NT2/D1 (cell line): ENCODE data around the gene TTBK2.

Source experiments
- DNase-seq: peaks from one replicate; pipeline ENCODE4 v3.0.0-alpha.2; 2011; ENCODE audit warnings: low read depth, low spot score
- H3K27me3 ChIP-seq: 2 replicates; pipeline ENCODE4 v1.6.0; 2011; ENCODE audit warnings: mild to moderate bottlenecking; ENCODE audit not compliant: insufficient read length, insufficient read depth
- H3K36me3 ChIP-seq: 2 replicates; pipeline ENCODE4 v1.6.1; 2011; ENCODE audit warnings: mild to moderate bottlenecking, low read length, mixed read lengths; ENCODE audit not compliant: insufficient read depth, insufficient read length
- H3K4me1 ChIP-seq: 2 replicates; pipeline ENCODE4 v1.5.1; 2011; ENCODE audit not compliant: insufficient read depth, insufficient read length
- H3K4me3 ChIP-seq: 2 replicates; pipeline ENCODE4 v1.5.1; 2011; ENCODE audit warnings: low read depth; ENCODE audit not compliant: insufficient read length
- H3K9ac ChIP-seq: 2 replicates; pipeline ENCODE4 v1.6.0; 2011; ENCODE audit warnings: low read depth; ENCODE audit not compliant: insufficient read length
- H3K9me3 ChIP-seq: 2 replicates; pipeline ENCODE4 v1.5.1; 2011; ENCODE audit warnings: mild to moderate bottlenecking, low read length; ENCODE audit not compliant: insufficient read depth
- SUZ12 ChIP-seq: IDR thresholded peaks from 2 replicates; pipeline ENCODE4 v1.6.1; 2011; ENCODE audit not compliant: insufficient read length, insufficient read depth; ENCODE audit errors: extremely low read depth
- YY1 ChIP-seq: IDR thresholded peaks from 2 replicates; pipeline ENCODE4 v1.6.1; 2011; ENCODE audit not compliant: insufficient read length, insufficient read depth
- ZNF274 ChIP-seq: IDR thresholded peaks from 2 replicates; pipeline ENCODE4 v1.6.1; 2011; ENCODE audit warnings: mild to moderate bottlenecking, low read depth, low read length

The TTBK2 gene

DNA sequence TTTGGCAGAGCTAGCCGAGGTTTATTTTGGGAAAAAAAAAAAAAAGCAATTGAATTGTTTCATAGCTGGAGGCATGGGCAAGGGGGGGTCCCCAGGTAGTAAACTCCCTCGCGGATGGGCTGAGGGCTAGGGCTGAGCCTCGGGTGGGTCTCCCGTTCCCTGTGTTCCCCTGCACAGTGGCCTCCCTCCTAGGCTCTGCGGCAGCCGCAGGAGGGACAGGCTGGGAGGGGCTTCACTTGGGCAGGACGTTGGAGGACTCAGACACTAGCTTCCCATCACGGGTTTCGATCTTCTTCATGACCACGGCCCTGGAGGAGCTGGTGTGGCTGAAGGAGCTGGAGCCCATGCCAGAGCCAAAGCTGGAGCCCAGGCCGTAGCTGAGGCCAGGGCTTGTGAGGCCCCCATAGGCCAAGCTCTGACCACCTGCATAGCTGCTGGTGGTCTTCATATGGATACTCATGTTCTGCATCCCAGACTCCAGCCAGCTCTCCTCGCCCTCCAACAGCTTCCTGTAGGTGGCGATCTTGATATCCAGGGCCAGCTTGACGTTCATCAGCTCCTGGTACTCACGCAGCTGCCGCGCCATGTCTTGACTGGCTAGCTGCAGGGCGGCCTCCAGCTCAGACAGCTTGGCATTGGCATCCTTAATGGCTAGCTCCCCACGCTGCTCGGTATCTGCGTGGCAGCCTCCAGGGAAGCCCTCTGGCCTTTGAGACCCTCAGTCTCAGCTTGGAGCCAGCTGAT, 119.7 kb downstream of the TTBK2 start:
- Histone ChIP-seq H3K27me3 (no peaks in the 10 kb centered on the region), H3K9ac (no peak overlapping the region)
- DNase-seq = peak; percentile 3

DNA sequence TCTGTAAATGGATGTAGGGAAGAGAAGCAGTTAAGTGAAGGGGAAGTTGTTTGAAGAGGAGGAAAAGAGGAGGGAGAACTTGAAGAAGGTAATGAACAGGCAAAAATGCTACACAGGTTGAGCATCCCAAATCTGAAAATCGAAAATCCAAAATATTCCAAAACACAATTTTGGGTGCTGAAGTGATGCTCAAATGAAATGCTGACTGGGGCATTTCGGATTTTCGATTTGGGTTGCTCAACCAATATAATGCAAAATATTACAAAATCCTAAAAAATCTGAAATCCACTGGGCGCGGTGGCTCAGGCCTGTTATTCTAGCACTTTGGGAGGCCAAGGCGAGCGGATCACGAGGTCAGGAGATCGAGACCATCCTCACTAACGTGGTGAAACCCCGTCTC, 121.8 kb downstream of the TTBK2 start:
- no peak for TF ChIP-seq YY1
- Histone ChIP-seq H3K9me3 (no peaks in the 10 kb centered on the region), H3K27me3 (no peaks in the 10 kb centered on the region), H3K36me3 (peaks cover 7% of the 10 kb centered on the region), H3K9ac (no peak overlapping the region), H3K4me1 (no peaks in the 10 kb centered on the region), H3K4me3 (no peak overlapping the region)
- DNase-seq = no peak

More for the DNA sequence above, 119.7 kb downstream of the TTBK2 start:
- no peak overlapping the region for H3K4me3 ChIP-seq
- no peaks in the 10 kb centered on the region for H3K9me3 ChIP-seq
- no peaks in the 10 kb centered on the region for H3K4me1 ChIP-seq
- H3K36me3 ChIP-seq = peaks cover 7% of the 10 kb centered on the region
- TF ChIP-seq ZNF274 (no peak), SUZ12 (no peak), YY1 (no peak)

DNA sequence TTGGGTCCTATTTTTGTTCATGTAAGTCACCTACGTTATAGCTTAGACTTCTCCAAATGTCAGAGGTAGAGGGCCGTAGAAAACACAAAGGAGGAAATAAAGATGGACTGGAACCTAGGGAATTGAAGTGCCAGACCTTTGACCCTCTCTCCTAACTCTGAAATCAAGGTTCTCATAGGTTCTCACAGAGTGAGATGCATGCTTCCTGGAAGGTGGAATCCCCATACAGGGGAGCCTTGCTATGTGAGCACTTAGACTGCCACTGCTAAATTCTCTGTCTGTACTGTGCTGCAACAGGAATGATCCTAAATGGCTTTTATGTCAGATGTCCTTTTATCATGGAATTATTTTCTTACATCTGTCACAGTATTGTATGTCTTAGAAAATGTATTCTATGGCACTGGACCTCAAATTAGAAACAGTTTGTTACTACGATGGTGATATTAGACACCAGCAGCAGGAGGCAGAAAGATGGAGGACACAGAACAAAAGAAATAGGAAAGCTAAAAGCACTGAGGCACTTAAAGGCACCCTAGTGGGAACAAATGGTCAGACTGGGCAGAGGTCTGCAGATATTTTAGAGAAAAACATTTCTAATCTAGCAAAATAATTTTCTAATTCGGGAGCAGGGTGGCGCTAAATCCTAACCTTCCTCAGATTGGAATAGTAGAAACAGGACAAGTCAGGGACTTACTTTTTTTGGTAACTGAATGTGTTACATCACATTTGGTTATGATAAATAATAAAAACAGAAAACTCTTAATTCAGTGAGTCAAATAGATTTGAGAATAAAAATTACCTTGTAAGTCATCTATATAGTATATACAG, 123.4 kb downstream of the TTBK2 start:
- no peak overlapping the region for H3K4me3 ChIP-seq
- H3K9ac ChIP-seq = no peak overlapping the region
- H3K27me3 ChIP-seq = no peaks in the 10 kb centered on the region
- H3K4me1 ChIP-seq = no peaks in the 10 kb centered on the region
- no peaks in the 10 kb centered on the region for H3K9me3 ChIP-seq
- DNase-seq = no peak
- no peak for TF ChIP-seq SUZ12
- no peak for TF ChIP-seq ZNF274
- no peak for TF ChIP-seq YY1
- peaks cover 7% of the 10 kb centered on the region for H3K36me3 ChIP-seq

DNA sequence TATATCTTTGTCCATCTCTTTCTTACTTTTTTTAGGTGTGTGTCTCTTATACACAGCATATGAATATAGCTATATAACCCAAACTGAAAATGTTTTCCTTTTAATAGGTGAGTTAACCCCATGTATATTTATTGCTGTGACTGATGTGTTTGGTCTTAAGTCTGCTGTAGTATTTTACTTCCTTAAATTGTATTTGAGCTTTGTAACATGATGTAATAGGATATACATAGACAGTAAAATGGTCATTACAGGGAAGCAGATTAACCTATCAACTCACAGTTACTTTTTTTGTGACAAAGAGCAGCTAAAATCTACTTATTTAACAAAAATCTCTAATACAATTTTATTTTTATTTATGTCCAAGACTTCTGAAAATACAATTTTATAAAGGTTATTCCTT, 131.9 kb downstream of the TTBK2 start:
- no peaks in the 10 kb centered on the region for H3K9me3 ChIP-seq
- no peaks in the 10 kb centered on the region for H3K27me3 ChIP-seq
- no peak for DNase-seq
- no peaks in the 10 kb centered on the region for H3K4me1 ChIP-seq
- TF ChIP-seq YY1 (no peak), SUZ12 (no peak), ZNF274 (no peak)
- no peaks in the 10 kb centered on the region for H3K36me3 ChIP-seq
- H3K9ac ChIP-seq = no peak overlapping the region
- H3K4me3 ChIP-seq = no peak overlapping the region

DNA sequence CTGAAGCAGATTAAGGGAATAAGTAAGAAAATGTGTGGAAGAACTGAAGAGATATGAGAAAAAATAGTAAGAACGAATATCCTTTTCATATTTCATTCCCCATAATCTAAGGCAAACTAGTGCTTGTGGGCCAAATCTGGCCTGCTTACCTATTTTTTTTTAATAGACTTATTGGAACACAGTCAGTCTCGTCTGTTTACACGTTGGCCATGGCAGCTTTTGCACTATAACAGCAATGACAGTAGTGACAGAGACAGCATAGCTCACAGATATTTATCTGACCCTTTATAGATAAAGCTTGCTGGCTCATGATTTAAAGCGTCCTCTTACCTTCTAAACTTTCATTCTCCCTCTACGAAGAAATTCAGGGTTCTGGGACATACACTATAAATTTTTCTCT, 133.6 kb downstream of the TTBK2 start:
- H3K4me1 ChIP-seq = no peaks in the 10 kb centered on the region
- DNase-seq = no peak

DNA sequence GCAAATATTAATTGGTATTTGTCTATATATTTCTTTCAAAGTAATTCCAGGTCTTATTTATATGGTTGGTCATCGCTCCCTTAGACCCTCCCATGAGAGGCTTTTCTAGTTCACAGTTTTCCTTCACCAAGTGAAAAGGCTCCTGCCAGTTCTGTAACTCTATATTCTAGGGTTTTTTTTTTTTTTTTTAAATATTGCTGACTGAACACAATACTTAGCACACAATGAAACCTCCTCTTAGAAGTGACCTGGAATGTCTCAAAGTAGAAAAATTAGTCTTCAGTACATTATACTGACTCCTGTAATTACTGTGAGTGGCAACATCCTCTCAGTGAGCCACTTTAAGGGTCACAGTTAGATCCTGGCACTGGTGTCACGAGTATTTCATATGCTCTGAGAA, 135.0 kb downstream of the TTBK2 start:
- Histone ChIP-seq H3K9ac (no peak overlapping the region), H3K4me3 (no peak overlapping the region), H3K36me3 (peaks cover 5% of the 10 kb centered on the region), H3K27me3 (no peaks in the 10 kb centered on the region), H3K4me1 (no peaks in the 10 kb centered on the region), H3K9me3 (no peaks in the 10 kb centered on the region)
- no peak for DNase-seq
- TF ChIP-seq SUZ12 (no peak), YY1 (no peak), ZNF274 (no peak)

More for the DNA sequence above, 133.6 kb downstream of the TTBK2 start:
- H3K36me3 ChIP-seq = peaks cover 5% of the 10 kb centered on the region
- no peak overlapping the region for H3K9ac ChIP-seq
- H3K4me3 ChIP-seq = no peak overlapping the region
- no peak for TF ChIP-seq SUZ12
- TF ChIP-seq ZNF274 = no peak
- no peak for TF ChIP-seq YY1
- H3K27me3 ChIP-seq = no peaks in the 10 kb centered on the region
- no peaks in the 10 kb centered on the region for H3K9me3 ChIP-seq

DNA sequence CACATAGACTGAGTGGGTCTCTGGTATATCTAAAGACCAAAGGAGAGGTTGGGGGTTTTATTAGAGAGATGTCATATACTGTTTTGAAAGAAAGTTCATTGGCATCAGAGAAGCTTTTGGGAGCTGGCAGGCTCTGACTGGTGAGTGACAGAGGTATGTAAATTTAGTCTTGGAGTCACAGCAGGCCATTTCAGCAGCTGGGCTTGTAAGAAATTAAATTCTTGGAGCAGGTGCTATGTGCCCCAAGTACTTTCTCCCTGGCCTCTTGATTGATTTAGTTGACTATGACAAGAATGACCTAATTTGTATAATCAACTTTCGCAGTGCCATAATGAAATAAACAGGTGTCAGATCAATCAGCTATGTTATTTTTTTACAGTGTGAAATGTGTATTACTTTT, 135.9 kb downstream of the TTBK2 start:
- H3K4me3 ChIP-seq = no peak overlapping the region
- no peak overlapping the region for H3K9ac ChIP-seq
- H3K27me3 ChIP-seq = no peaks in the 10 kb centered on the region
- H3K36me3 ChIP-seq = peaks cover 5% of the 10 kb centered on the region
- no peak for TF ChIP-seq YY1
- TF ChIP-seq SUZ12 = no peak
- TF ChIP-seq ZNF274 = no peak
- no peak for DNase-seq
- no peaks in the 10 kb centered on the region for H3K9me3 ChIP-seq
- H3K4me1 ChIP-seq = no peaks in the 10 kb centered on the region
